Stimulated activated CD4-positive, alpha-beta T cell treated with anti-CD3 and anti-CD28 coated beads, Interleukin-12 subunit alpha, Interleukin-12 subunit beta, amount 100 ng/mL, for 4 hours (primary cell): ENCODE results near the gene DDAH1.
A peak's percentile ranks its signal among the peaks of the same experiment; 100 is the strongest.

Source experiments
- DNase-seq: peaks from one replicate; pipeline ENCODE4 v3.0.0-alpha.2; 2020

DDAH1 gene

GRCh38 chr1:85467929-85468540 is 3.1 kb upstream of the DDAH1 start:
- no peak for DNase-seq

- DNase-seq, result no peak
Measured at GRCh38 chr1:85467036-85467435, 2.1 kb upstream of the DDAH1 start.

GRCh38 chr1:85465786-85466134 is 801 bp upstream of the DDAH1 start:
- no peak for DNase-seq

GRCh38 chr1:85464497-85465098 is 361 bp downstream of the DDAH1 start:
- DNase-seq, result peak; percentile 3

GRCh38 chr1:85463731-85464496 is 1.0 kb downstream of the DDAH1 start:
- DNase-seq, result no peak

GRCh38 chr1:85462931-85463649 is 1.9 kb downstream of the DDAH1 start:
- no peak for DNase-seq

GRCh38 chr1:85461216-85461918 is 3.6 kb downstream of the DDAH1 start:
- no peak for DNase-seq

- DNase-seq, result no peak
Measured at GRCh38 chr1:85460555-85461088, 4.3 kb downstream of the DDAH1 start.

GRCh38 chr1:85459290-85459689 is 5.7 kb downstream of the DDAH1 start:
- DNase-seq, result no peak

GRCh38 chr1:85454214-85454613 is 10.7 kb downstream of the DDAH1 start:
- no peak for DNase-seq

GRCh38 chr1:85453640-85454194 is 11.2 kb downstream of the DDAH1 start:
- no peak for DNase-seq

GRCh38 chr1:85452948-85453347 is 12.0 kb downstream of the DDAH1 start:
- no peak for DNase-seq

GRCh38 chr1:85451236-85451830 is 13.6 kb downstream of the DDAH1 start:
- DNase-seq, result no peak

- DNase-seq, result no peak
Measured at GRCh38 chr1:85450832-85451231, 14.1 kb downstream of the DDAH1 start.

- DNase-seq, result no peak
Measured at GRCh38 chr1:85449356-85449755, 15.6 kb downstream of the DDAH1 start.

- no peak for DNase-seq
Measured at GRCh38 chr1:85448358-85448757, 16.6 kb downstream of the DDAH1 start.

GRCh38 chr1:85447006-85447943 is 17.7 kb downstream of the DDAH1 start:
- DNase-seq, result no peak

- DNase-seq, result no peak
Measured at GRCh38 chr1:85445906-85446305, 19.1 kb downstream of the DDAH1 start.

- DNase-seq, result no peak
Measured at GRCh38 chr1:85444381-85444780, 20.6 kb downstream of the DDAH1 start.

- no peak for DNase-seq
Measured at GRCh38 chr1:85440612-85441011, 24.3 kb downstream of the DDAH1 start.

GRCh38 chr1:85438353-85438752 is 26.6 kb downstream of the DDAH1 start:
- DNase-seq, result no peak
